ENCODE measurements around the gene AUTS2.

AUTS2 gene

GRCh38 chr7:70069977-70070376, 471.7 kb downstream of the AUTS2 start:
- DNase-seq (ENCODE audit: low read depth), result no peak

GRCh38 chr7:70071766-70072165, 473.5 kb downstream of the AUTS2 start:
- DNase-seq (ENCODE audit: low read depth), result no peak

GRCh38 chr7:70072220-70072619, 473.9 kb downstream of the AUTS2 start:
- DNase-seq (ENCODE audit: low read depth), result no peak

GRCh38 chr7:70076325-70076724, 478.1 kb downstream of the AUTS2 start:
- no peak for DNase-seq (ENCODE audit: low read depth)

GRCh38 chr7:70082099-70082611, 483.9 kb downstream of the AUTS2 start:
- DNase-seq (ENCODE audit: low read depth), result peak; percentile 40

GRCh38 chr7:70091362-70091761, 493.1 kb downstream of the AUTS2 start:
- no peak for DNase-seq (ENCODE audit: low read depth)

- peak; percentile 43 for DNase-seq (ENCODE audit: low read depth)
Observed at GRCh38 chr7:70092314-70093204, 494.3 kb downstream of the AUTS2 start.

- no peak for DNase-seq (ENCODE audit: low read depth)
Observed at GRCh38 chr7:70093205-70093904, 495.1 kb downstream of the AUTS2 start.

- DNase-seq (ENCODE audit: low read depth), result no peak
Observed at GRCh38 chr7:70094831-70095230, 496.6 kb downstream of the AUTS2 start.

- DNase-seq (ENCODE audit: low read depth), result no peak
Observed at GRCh38 chr7:70097645-70098044, 499.4 kb downstream of the AUTS2 start.

- no peak for DNase-seq (ENCODE audit: low read depth)
Observed at GRCh38 chr7:70098133-70098561, 499.9 kb downstream of the AUTS2 start.

GRCh38 chr7:70098905-70099672, 500.8 kb downstream of the AUTS2 start:
- DNase-seq (ENCODE audit: low read depth), result no peak

- DNase-seq (ENCODE audit: low read depth), result no peak
Observed at GRCh38 chr7:70104243-70104642, 506.0 kb downstream of the AUTS2 start.

- DNase-seq (ENCODE audit: low read depth), result no peak
Observed at GRCh38 chr7:70113078-70113477, 514.8 kb downstream of the AUTS2 start.

- DNase-seq (ENCODE audit: low read depth), result no peak
Observed at GRCh38 chr7:70113536-70113935, 515.3 kb downstream of the AUTS2 start.

- DNase-seq (ENCODE audit: low read depth), result no peak
Observed at GRCh38 chr7:70114806-70115205, 516.5 kb downstream of the AUTS2 start.

GRCh38 chr7:70116244-70116643, 518.0 kb downstream of the AUTS2 start:
- DNase-seq (ENCODE audit: low read depth), result no peak

GRCh38 chr7:70116867-70117266, 518.6 kb downstream of the AUTS2 start:
- DNase-seq (ENCODE audit: low read depth), result no peak

- DNase-seq (ENCODE audit: low read depth), result no peak
Observed at GRCh38 chr7:70120851-70121250, 522.6 kb downstream of the AUTS2 start.

GRCh38 chr7:70131817-70132216, 533.5 kb downstream of the AUTS2 start:
- DNase-seq (ENCODE audit: low read depth), result no peak

- DNase-seq (ENCODE audit: low read depth), result no peak
Observed at GRCh38 chr7:70132226-70132851, 534.1 kb downstream of the AUTS2 start.

Data from GM04504 (cell line).